HepG2 (cell line): ENCODE measurements around the gene STK11. TPM values are rescaled to one million over a fixed set of nuclear protein-coding genes. Genes with fewer than 3 reads are reported as not detected.
A peak's percentile ranks its signal among the peaks of the same experiment; 100 is the strongest.

Source experiments
- ADNP ChIP-seq: sonication (generic); formaldehyde crosslinking; IDR thresholded peaks from 2 replicates; pipeline ENCODE4 v1.4.0; 2020; ENCODE audit warnings: missing genetic modification reagents
- BCL6 ChIP-seq: IDR thresholded peaks from 2 replicates; pipeline ENCODE4 v1.6.1; 2016; ENCODE audit warnings: missing genetic modification reagents, missing compliant biosample characterization
- EHMT2 ChIP-seq: fragments of 200-600 bp; sonication (generic); IDR thresholded peaks from 2 replicates; pipeline ENCODE4 v1.7.0; 2017; ENCODE audit warnings: antibody characterized with exemption, low read depth, low read length, borderline replicate concordance
- FOSL2 ChIP-seq: sonication (generic); formaldehyde crosslinking; IDR thresholded peaks from 2 replicates; pipeline ENCODE4 v1.4.0; 2020; ENCODE audit warnings: missing genetic modification reagents
- MED13 ChIP-seq: sonication (generic); formaldehyde crosslinking; IDR thresholded peaks from 2 replicates; pipeline ENCODE4 v1.5.0; 2020; ENCODE audit warnings: missing genetic modification reagents
- NCOR1 ChIP-seq: fragments of 200-600 bp; sonication (generic); IDR thresholded peaks from 2 replicates; pipeline ENCODE4 v1.7.0; 2017; ENCODE audit warnings: antibody characterized with exemption, low read length, borderline replicate concordance
- NFIB ChIP-seq: sonication (generic); formaldehyde crosslinking; IDR thresholded peaks from 2 replicates; pipeline ENCODE4 v1.9.0; 2021; ENCODE audit warnings: missing genetic modification reagents, mild to moderate bottlenecking, borderline replicate concordance
- RAD21 ChIP-seq: fragments of 450-650 bp; formaldehyde crosslinking; IDR thresholded peaks from 2 replicates; pipeline ENCODE4 v1.5.0; 2020; ENCODE audit warnings: mild to moderate bottlenecking
- RBM22 ChIP-seq: fragments of 200-400 bp; formaldehyde crosslinking; optimal IDR thresholded peaks from 2 replicates; pipeline ENCODE3; 2017; ENCODE audit warnings: mild to moderate bottlenecking, low read length, moderate library complexity
- RBM39 ChIP-seq: fragments of 200-400 bp; formaldehyde crosslinking; IDR thresholded peaks from one replicate; pipeline ENCODE4 v1.6.1; 2018; ENCODE audit warnings: antibody characterized with exemption, mild to moderate bottlenecking, low read depth, low read length; ENCODE audit not compliant: poor library complexity, severe bottlenecking
- ZFY ChIP-seq: sonication (generic); formaldehyde crosslinking; IDR thresholded peaks from 2 replicates; pipeline ENCODE4 v1.4.0; 2020; ENCODE audit warnings: missing genetic modification reagents
- ZNF224 ChIP-seq: sonication (generic); formaldehyde crosslinking; IDR thresholded peaks from 2 replicates; pipeline ENCODE4 v1.5.0; 2020; ENCODE audit warnings: mild to moderate bottlenecking, missing genetic modification reagents
- ZNF788 ChIP-seq: sonication (generic); formaldehyde crosslinking; IDR thresholded peaks from 2 replicates; pipeline ENCODE4 v1.5.0; 2020; ENCODE audit warnings: mild to moderate bottlenecking, missing genetic modification reagents, borderline replicate concordance
- ZSCAN30 ChIP-seq: sonication (generic); formaldehyde crosslinking; IDR thresholded peaks from 2 replicates; pipeline ENCODE4 v1.5.0; 2020; ENCODE audit warnings: mild to moderate bottlenecking, missing genetic modification reagents
- polyA plus RNA-seq, 8 experiments: library from polyadenylated mRNA; depleted of rRNA in 3 of 8; stranded (reverse) in 7 of 8; unstranded in 1 of 8; fragments of >200 nt; fragmentation: Illumina TruSeq in 4 of 8; extraction: Trizol in 4 of 8; gene quantifications; 2 replicates each; pipeline versions ENCODE4 v1.2.1 to v1.2.3, GENCODE V29; 2011 to 2016; ENCODE audit warnings: low read depth in 4 of 8, missing spikeins in 1 of 8, mixed read lengths in 1 of 8; ENCODE audit not compliant: insufficient read depth in 1 of 8
- total RNA-seq, 5 experiments: library from RNA; depleted of rRNA; stranded (reverse); fragments of >200 nt; fragmentation: Illumina TruSeq; extraction: Trizol; gene quantifications; 2 replicates each; pipeline ENCODE4 v1.2.3, GENCODE V29; 2016; ENCODE audit warnings: low read depth in 1 of 5

STK11 gene
- total and polyA plus RNA-seq, 2 of the 13 experiments (the other 11 are each of a cell fraction or from before 2014, with no cell fraction given) = 27.5 to 43.6 TPM

DNA sequence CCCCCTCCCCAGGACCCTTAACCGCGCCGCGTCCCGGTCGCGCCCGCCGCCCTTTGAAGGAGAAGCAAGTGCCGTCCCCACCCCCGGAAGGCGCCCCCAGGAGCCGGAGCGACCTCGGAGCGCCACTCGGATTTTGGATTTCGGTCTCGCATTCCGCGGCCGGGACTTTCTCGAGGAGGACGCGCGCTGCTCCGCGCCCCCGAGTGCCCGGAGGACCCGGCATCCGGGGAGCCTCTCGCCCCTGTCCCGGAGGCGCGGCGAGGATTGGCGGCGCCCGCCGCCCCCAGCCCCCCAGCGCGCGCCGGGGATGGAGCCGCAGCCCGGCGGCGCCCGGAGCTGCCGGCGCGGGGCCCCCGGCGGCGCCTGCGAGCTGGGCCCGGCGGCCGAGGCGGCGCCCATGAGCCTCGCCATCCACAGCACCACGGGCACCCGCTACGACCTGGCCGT is 44.4 kb downstream of the STK11 start (continued):
- TF ChIP-seq EHMT2 (no peak), ZNF224 (CRISPR knock-in tag) (no peak), FOSL2 (CRISPR knock-in tag) (no peak), MED13 (CRISPR knock-in tag) (no peak), RBM39 (peak; percentile 9), NFIB (CRISPR knock-in tag) (no peak), ZNF788 (CRISPR knock-in tag) (peak; percentile 44; the same call in 1 of the 2 replicates), ZSCAN30 (peak; percentile 60; the same call in 1 of the 2 replicates), RBM22 (peak; percentile 52), ADNP (CRISPR knock-in tag) (no peak), NCOR1 (peak; percentile 6; the same call in 1 of the 2 replicates), ZFY (CRISPR knock-in tag) (peak; percentile 25; the same call in 1 of the 2 replicates), BCL6 (CRISPR knock-in tag) (0 out of 2 replicates have a peak, but pooled peaks have one; percentile 7), RAD21 (peak; percentile 1; the same call in 1 of the 2 replicates)
